Activated B cell treated with CpG ODN at 0.5 μM for 24 hours (primary cell): ENCODE measurements around the gene BRINP1. TPM values are rescaled to one million over a fixed set of nuclear protein-coding genes. Genes with fewer than 3 reads are reported as not detected.

Source experiments
- ATAC-seq: fragments of 200-7000 bp; cut with Tn5 transposase; one replicate; pipeline ENCODE4 v1.10.0; 2021; ENCODE audit warnings: low read depth, mild to moderate bottlenecking, moderate library complexity
- CTCF ChIA-PET: fragments of 350-600 bp; sonication (Branson Sonifier 250); formaldehyde crosslinking; loops from one replicate; lab custom pipeline; 2021; ENCODE audit warnings: antibody characterized with exemption; lab: Charles Lee
- POLR2A ChIA-PET: fragments of 350-600 bp; sonication (Branson Sonifier 250); formaldehyde crosslinking; loops from one replicate; lab custom pipeline; 2021; ENCODE audit warnings: antibody characterized with exemption; lab: Charles Lee
- DNase-seq: peaks from one replicate; pipeline ENCODE4 v3.0.0; 2022
- H3K27ac Mint-ChIP-seq: one replicate; pipeline ENCODE4 v1.8.0; 2020; ENCODE audit warnings: mixed read lengths
- H3K27me3 Mint-ChIP-seq: one replicate; pipeline ENCODE4 v1.8.0; 2021; ENCODE audit warnings: mixed read lengths
- H3K36me3 Mint-ChIP-seq: one replicate; pipeline ENCODE4 v1.8.0; 2021; ENCODE audit warnings: low read depth, mixed read lengths
- H3K4me1 Mint-ChIP-seq: one replicate; pipeline ENCODE4 v1.8.0; 2021; ENCODE audit warnings: mixed read lengths
- H3K4me3 Mint-ChIP-seq: one replicate; pipeline ENCODE4 v1.8.0; 2020; ENCODE audit warnings: mild to moderate bottlenecking, mixed read lengths
- H3K9me3 Mint-ChIP-seq: one replicate; pipeline ENCODE4 v1.8.0; 2020; ENCODE audit warnings: mixed read lengths
- intact Hi-C: fragments of 100-400 bp; cut with micrococcal nuclease; formaldehyde crosslinking; loops from one replicate; pipeline ENCODE4 v1.15.1; 2024
- total RNA-seq: library from RNA; stranded (reverse); gene quantifications from 2 replicates; pipeline ENCODE4 v1.2.3, GENCODE V29; 2022
- TF ChIP-seq, protein P1 (sequence below): fragments of 200-600 bp; IDR thresholded peaks from one replicate; pipeline ENCODE4 v1.8.0; 2022; ENCODE audit warnings: antibody characterized with exemption, mild to moderate bottlenecking

The BRINP1 gene, protein sequence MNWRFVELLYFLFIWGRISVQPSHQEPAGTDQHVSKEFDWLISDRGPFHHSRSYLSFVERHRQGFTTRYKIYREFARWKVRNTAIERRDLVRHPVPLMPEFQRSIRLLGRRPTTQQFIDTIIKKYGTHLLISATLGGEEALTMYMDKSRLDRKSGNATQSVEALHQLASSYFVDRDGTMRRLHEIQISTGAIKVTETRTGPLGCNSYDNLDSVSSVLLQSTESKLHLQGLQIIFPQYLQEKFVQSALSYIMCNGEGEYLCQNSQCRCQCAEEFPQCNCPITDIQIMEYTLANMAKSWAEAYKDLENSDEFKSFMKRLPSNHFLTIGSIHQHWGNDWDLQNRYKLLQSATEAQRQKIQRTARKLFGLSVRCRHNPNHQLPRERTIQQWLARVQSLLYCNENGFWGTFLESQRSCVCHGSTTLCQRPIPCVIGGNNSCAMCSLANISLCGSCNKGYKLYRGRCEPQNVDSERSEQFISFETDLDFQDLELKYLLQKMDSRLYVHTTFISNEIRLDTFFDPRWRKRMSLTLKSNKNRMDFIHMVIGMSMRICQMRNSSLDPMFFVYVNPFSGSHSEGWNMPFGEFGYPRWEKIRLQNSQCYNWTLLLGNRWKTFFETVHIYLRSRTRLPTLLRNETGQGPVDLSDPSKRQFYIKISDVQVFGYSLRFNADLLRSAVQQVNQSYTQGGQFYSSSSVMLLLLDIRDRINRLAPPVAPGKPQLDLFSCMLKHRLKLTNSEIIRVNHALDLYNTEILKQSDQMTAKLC
- total RNA-seq, result not detected in 2 replicates

DNA sequence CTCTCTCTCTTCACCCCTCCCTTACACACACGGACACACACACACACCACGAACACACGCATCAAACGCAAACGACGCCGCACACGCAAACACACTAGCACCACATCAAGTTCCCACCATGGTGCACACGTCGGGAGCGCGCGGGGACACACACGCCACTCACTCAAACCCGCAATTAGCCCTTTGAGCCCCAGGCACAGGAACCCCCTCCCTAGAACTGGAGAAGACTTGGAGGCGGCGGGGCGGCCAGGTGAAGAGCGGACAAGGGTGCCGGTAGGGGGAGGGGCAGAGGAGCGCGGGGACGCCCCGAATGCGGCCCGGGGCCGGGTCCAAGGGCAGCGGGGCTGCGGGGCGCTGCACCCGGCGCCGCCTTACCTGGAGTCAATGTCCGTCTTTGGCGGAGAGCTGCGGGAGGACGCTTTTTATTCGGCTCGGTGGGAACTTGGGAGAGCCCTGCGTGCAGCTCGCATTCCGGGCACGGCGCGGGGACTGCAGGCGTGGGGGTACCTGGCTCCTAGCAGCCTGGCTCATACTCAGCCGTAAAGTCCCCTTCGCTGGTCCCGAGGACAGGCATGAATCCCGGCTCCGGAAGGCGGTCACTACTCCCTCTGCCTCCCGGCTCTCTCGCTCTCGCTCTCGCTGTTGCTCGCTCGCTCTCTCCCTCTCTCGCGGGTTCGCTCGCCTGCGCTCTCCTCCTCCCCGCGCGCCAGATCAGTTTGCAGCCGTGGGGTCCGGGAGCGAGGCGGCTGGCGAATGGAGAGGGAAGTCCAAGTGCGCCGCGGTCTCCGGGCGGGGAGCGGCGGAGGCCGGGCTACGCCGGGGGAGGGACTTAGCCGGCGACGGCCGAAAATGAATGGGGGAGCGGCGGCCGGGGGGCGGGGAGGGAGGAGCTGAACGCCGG is at the start of gene BRINP1:
BRINP1 (minus strand) TSS at position 755 of the 901 bp plus-strand sequence. CDS start 56,080 bp downstream, outside the sequence.
- no peak within 1 kb of the TSS for H3K27ac Mint-ChIP-seq
- TF ChIP-seq, protein P1, sequence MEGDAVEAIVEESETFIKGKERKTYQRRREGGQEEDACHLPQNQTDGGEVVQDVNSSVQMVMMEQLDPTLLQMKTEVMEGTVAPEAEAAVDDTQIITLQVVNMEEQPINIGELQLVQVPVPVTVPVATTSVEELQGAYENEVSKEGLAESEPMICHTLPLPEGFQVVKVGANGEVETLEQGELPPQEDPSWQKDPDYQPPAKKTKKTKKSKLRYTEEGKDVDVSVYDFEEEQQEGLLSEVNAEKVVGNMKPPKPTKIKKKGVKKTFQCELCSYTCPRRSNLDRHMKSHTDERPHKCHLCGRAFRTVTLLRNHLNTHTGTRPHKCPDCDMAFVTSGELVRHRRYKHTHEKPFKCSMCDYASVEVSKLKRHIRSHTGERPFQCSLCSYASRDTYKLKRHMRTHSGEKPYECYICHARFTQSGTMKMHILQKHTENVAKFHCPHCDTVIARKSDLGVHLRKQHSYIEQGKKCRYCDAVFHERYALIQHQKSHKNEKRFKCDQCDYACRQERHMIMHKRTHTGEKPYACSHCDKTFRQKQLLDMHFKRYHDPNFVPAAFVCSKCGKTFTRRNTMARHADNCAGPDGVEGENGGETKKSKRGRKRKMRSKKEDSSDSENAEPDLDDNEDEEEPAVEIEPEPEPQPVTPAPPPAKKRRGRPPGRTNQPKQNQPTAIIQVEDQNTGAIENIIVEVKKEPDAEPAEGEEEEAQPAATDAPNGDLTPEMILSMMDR, result no peak
- POLR2A ChIA-PET, result no interaction called here
- peaks cover 4% of the 10 kb centered on the region for H3K4me1 Mint-ChIP-seq
- H3K27me3 Mint-ChIP-seq, result peaks cover 39% of the 10 kb centered on the region
- H3K9me3 Mint-ChIP-seq, result peaks cover 6% of the 10 kb centered on the region
- CTCF ChIA-PET, result no interaction called here
- no peak for ATAC-seq
- intact Hi-C loops, result no loop called here
- H3K36me3 Mint-ChIP-seq, result no peaks in the 10 kb centered on the region
- H3K4me3 Mint-ChIP-seq, result no peak within 1 kb of the TSS
- no peak for DNase-seq

DNA sequence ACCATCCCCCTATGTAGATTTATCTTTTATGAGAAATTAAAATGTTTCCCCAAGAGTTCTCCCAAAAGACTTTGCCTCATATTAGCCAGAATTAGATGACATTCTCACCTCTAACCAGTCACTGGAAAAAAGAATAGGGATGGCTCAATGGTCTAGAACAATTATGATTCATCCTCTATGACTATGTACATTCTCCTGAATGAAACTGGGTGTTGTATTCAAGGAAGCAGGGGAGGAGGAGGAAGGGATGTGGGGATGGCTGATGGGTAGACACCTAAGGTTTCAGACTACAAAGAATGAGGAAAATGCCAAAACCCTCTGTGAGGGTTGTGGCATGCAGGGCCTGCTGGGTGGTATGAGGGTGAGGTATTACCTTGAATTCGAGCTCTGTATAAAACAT is 49.5 kb upstream of the BRINP1 start:
- intact Hi-C loops, result no loop called here
- ChIA-PET POLR2A (no interaction called here), CTCF (interaction anchor here (0.9 kb wide), 1 partner anchor 25 kb away, joined by 3 read pairs; no protein-coding TSS in a partner anchor)
- Mint-ChIP-seq H3K36me3 (no peaks in the 10 kb centered on the region), H3K4me1 (no peaks in the 10 kb centered on the region), H3K27me3 (no peaks in the 10 kb centered on the region), H3K9me3 (no peaks in the 10 kb centered on the region), H3K27ac (no peak overlapping the region), H3K4me3 (no peak overlapping the region)
- no peak for DNase-seq
- TF ChIP-seq, protein P1, result no peak
- ATAC-seq, result no peak

DNA sequence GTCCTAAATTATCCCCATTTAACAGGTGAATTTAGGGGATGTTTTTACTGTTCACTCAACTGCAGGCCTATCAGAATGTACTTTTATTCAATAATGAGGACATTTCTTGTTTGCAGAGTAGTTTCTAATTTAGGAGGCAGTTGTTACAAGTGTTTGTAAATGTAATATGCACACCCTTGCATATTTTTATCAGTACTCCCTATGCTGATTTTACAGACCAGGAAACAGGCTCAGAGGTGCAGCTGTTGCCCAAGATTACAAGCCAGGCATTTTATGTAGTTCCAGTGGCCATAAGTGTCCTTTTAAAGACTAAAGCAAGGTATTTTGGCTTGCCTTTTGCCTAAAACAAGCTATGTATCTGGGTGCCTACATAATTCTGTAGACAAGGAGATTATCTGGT is 47.6 kb upstream of the BRINP1 start:
- DNase-seq, result no peak
- ATAC-seq, result no peak
- no peaks in the 10 kb centered on the region for H3K36me3 Mint-ChIP-seq
- H3K27ac Mint-ChIP-seq, result no peak overlapping the region
- intact Hi-C loops, result no loop called here
- H3K4me3 Mint-ChIP-seq, result no peak overlapping the region
- H3K27me3 Mint-ChIP-seq, result no peaks in the 10 kb centered on the region
- no peaks in the 10 kb centered on the region for H3K9me3 Mint-ChIP-seq
- TF ChIP-seq, protein P1, result no peak
- no peaks in the 10 kb centered on the region for H3K4me1 Mint-ChIP-seq
- ChIA-PET POLR2A (no interaction called here), CTCF (no interaction called here)

DNA sequence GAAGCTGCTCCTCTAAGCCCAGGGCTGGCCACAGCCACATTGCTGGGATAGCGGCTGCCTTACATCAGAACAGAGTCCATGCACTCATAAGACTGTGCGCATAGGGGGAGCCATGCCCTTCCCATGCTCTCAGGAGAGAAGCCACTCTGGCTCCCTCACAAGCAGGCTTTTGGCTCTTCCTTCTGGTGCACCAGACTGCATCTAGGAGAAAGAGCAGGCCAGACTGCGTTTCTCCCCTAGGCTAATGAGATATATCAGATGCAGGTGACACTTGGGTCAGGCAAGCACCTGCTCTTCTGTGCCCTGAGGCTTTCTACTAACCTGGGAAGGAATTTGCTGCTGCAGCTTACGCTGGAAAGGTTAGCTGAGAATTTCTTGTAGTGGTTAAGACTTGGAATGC is 43.2 kb upstream of the BRINP1 start:
- DNase-seq, result no peak
- Mint-ChIP-seq H3K27ac (no peak overlapping the region), H3K9me3 (no peaks in the 10 kb centered on the region), H3K36me3 (no peaks in the 10 kb centered on the region), H3K27me3 (no peaks in the 10 kb centered on the region), H3K4me1 (no peaks in the 10 kb centered on the region), H3K4me3 (no peak overlapping the region)
- ChIA-PET CTCF (no interaction called here), POLR2A (no interaction called here)
- TF ChIP-seq, protein P1, result no peak
- intact Hi-C loops, result no loop called here
- ATAC-seq, result no peak
